Measurements from ENCODE around the gene MRFAP1L1. TPM values are rescaled to one million over a fixed set of nuclear protein-coding genes. Genes with fewer than 3 reads are reported as not detected.

Gene MRFAP1L1
- total RNA-seq, 4 donors from 2014 or later, result 38.2 to 54.2 (median 44.6) TPM

DNA sequence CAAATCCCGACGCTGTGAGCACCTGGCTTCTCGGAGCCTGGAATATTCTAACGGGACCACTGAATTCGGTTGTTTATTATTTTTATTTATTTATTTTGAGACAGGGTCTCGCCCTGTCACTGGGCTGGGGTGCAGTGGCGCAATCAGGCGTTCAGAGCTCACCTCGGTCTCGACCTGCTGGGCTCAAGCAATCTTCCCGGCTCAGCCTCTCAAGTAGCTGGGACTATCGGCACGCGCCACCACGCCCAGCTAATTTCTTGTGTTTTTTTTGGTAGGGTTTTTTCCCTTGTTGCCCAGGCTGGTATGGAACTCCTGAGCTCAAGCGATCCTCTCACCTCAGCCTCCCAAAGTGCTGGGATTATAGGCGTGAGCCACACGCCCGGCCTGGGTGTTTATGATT is 37.5 kb downstream of the MRFAP1L1 start:
- TF ChIP-seq, protein P1, sequence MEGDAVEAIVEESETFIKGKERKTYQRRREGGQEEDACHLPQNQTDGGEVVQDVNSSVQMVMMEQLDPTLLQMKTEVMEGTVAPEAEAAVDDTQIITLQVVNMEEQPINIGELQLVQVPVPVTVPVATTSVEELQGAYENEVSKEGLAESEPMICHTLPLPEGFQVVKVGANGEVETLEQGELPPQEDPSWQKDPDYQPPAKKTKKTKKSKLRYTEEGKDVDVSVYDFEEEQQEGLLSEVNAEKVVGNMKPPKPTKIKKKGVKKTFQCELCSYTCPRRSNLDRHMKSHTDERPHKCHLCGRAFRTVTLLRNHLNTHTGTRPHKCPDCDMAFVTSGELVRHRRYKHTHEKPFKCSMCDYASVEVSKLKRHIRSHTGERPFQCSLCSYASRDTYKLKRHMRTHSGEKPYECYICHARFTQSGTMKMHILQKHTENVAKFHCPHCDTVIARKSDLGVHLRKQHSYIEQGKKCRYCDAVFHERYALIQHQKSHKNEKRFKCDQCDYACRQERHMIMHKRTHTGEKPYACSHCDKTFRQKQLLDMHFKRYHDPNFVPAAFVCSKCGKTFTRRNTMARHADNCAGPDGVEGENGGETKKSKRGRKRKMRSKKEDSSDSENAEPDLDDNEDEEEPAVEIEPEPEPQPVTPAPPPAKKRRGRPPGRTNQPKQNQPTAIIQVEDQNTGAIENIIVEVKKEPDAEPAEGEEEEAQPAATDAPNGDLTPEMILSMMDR (IDR thresholded peaks at IDR 0.05; ENCODE audit: low read depth), result no peak

DNA sequence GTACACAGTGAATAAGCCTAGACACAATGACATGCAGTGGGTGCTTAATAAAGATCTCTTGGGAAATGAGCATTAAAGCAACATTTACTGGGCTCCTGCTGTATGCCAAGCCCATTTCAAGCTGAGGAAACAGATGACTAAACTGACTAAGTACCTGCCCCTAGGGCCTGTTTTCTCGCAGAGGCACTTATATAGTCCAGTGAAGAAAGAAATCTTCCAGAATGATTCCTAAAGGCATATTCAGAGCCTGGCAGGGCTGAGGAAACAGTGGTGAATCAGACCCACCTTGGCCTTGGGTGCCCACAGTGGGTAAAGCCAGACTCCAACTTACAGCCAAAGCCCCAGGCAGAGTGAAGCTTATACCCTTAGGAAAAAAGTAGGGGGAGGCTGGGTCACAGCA is 38.0 kb downstream of the MRFAP1L1 start:
- TF ChIP-seq, protein P1 (IDR thresholded peaks at IDR 0.05; ENCODE audit: low read depth), result no peak

DNA sequence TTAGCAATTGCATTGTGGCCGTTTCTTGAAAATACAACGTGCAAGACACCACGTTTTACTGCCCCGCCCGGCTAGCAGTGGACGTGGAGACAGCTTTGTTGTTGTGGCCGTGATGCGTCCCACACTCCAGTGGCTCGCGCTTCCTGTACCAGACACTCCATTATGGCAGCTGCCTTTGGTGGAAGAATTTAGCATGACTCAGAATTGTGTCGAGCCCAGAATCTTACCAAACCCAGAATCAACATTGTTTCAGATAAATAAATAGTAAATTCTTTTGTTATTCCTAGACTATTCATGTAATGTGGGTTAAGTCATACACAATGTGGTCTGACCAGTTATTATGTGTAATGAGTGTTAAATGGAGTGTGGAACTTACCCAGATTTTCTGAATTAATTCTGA is 41.3 kb downstream of the MRFAP1L1 start:
- TF ChIP-seq, protein P1 (IDR thresholded peaks at IDR 0.05; ENCODE audit: low read depth), result no peak

DNA sequence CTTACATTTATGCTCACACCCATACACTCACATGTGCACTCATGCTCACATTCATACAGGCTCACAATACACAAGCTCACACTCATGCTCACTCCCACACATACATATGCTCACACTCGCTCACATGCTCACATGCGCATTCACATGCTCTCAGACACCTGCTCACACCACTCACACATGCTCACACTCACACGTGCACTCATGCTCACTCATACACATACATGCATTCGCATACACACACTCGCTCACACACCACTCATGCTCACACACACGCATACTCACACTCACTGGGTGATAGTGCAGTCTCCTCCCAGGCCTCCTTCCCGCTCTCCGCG is 44.4 kb downstream of the MRFAP1L1 start:
- TF ChIP-seq, protein P1 (IDR thresholded peaks at IDR 0.05; ENCODE audit: low read depth), result no peak

DNA sequence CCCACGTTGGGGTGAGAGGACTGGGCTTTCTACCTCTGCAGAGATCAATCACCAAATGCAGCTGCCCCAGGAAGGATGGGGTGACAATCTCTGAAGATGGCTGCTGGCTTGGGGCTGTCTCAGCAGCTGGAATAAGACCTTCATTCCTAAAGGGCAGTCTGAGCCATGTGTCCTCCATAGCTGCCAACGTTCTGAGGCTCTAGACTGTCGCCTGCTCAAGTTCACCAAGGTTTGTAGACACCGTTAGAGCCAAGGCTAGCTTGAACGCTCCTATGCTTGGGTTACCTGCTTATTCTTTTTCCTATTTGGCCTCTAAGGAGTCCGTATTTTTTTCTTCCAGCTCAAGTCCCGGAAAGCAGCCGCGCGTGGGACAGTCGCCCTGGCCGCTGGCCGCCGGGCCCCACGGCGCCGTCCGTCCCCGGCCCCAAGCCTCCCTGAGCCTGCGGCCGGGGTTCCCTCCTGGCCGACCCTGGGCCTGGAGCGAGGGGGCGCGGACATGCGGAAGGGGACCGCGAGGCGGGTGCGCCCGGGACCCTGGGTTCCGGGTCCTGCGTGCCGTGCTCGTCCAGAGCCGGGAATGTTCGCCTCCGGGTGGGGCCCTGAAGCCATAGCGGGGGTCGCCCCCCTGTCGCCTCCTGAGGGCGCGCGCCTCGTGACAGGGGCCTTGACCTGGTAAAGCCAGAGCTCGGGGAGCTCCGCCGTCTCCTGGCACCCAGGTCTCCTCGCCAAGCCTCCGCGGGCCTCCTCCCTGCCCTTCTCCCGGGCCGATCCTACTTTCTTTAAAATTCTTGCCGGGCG is 45.9 kb downstream of the MRFAP1L1 start:
- TF ChIP-seq, protein P1 (IDR thresholded peaks at IDR 0.05; ENCODE audit: low read depth), result no peak

DNA sequence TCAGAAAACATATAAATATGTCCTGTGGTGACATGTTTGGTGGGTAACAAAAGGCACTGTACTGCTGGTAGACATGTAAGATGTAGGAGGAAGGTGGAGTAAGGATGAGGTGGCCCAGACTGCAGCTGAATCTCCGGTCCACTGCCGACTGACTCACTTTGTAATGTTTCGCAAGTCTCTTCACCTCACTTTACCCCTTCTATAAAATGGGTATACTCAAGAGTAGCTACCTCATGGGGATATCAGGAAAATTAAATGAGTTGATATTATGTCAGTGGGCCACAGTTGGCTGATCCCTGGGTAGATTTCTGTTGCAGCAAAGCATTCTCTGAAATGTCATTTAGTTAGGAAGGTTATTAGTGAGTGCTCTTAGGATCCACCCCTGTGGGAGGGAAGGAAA is 47.1 kb downstream of the MRFAP1L1 start:
- TF ChIP-seq, protein P1 (IDR thresholded peaks at IDR 0.05; ENCODE audit: low read depth), result no peak

DNA sequence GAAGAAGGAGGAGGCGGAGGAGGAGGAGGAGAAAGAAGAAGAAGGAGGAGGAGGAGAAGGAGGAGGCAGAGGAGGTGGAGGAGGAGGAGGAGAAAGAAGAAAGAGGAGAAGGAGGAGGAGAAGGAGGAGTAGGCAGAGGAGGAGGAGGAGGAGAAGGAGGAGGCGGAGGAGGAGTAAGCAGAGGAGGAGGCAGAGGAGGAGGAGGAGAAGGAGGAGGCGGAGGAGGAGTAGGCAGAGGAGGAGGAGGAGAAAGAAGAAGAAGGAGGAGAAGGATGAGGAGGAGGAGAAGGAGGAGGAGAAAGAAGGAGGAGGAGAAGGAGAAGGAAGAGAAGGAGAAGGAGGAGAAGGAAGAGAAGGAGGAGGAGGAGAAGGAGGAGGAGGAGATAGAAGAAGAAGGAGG is 49.2 kb downstream of the MRFAP1L1 start:
- TF ChIP-seq, protein P1 (IDR thresholded peaks at IDR 0.05; ENCODE audit: low read depth), result no peak

Data from subcutaneous adipose tissue (tissue), 4 donors.